WTC11 (cell line): ENCODE data around the gene CD79B. TPM values are rescaled to one million over a fixed set of nuclear protein-coding genes. Genes with fewer than 3 reads are reported as not detected.

Experiments used
- ATAC-seq: fragments of 200-7000 bp; cut with Tn5 transposase; 2 replicates; pipeline ENCODE4 v1.10.0; 2021; ENCODE audit warnings: mild to moderate bottlenecking, moderate library complexity
- CTCF ChIA-PET: fragments of 300-600 bp; sonication (Branson Sonifier 250); formaldehyde crosslinking; loops from one replicate; lab custom pipeline; 2021; ENCODE audit warnings: antibody characterized with exemption; lab: Charles Lee
- POLR2A ChIA-PET: fragments of 350-600 bp; sonication (Branson Sonifier 250); formaldehyde crosslinking; loops from one replicate; lab custom pipeline; 2021; ENCODE audit warnings: antibody characterized with exemption; lab: Charles Lee
- DNase-seq: peaks from one replicate; pipeline ENCODE4 v3.0.0; 2021; ENCODE audit warnings: low spot score
- H3K27ac Mint-ChIP-seq: 2 replicates; pipeline ENCODE4 v1.8.0; 2021; ENCODE audit warnings: mixed read lengths
- H3K27me3 Mint-ChIP-seq: 2 replicates; pipeline ENCODE4 v1.8.0; 2021; ENCODE audit warnings: low read depth, mild to moderate bottlenecking, moderate library complexity, mixed read lengths
- H3K36me3 Mint-ChIP-seq: 2 replicates; pipeline ENCODE4 v1.8.0; 2021; ENCODE audit warnings: mixed read lengths
- H3K4me1 Mint-ChIP-seq: 2 replicates; pipeline ENCODE4 v1.8.0; 2022; ENCODE audit warnings: mixed read lengths
- H3K4me3 Mint-ChIP-seq: 2 replicates; pipeline ENCODE4 v1.8.0; 2021; ENCODE audit warnings: mild to moderate bottlenecking, moderate library complexity, mixed read lengths
- H3K9me3 Mint-ChIP-seq: 2 replicates; pipeline ENCODE4 v1.8.0; 2021; ENCODE audit warnings: mixed read lengths
- AR ChIP-seq: fragments of 250-450 bp; sonication (Bioruptor Pico); IDR thresholded peaks from 2 replicates; pipeline ENCODE4 v1.9.0; 2021; ENCODE audit warnings: mild to moderate bottlenecking
- ATF1 ChIP-seq: sonication (generic); formaldehyde crosslinking; IDR thresholded peaks from 2 replicates; pipeline ENCODE4 v1.8.1; 2023; ENCODE audit warnings: mild to moderate bottlenecking, moderate library complexity, missing genetic modification reagents
- CREM ChIP-seq: sonication (generic); formaldehyde crosslinking; IDR thresholded peaks from 2 replicates; pipeline ENCODE4 v1.8.1; 2022; ENCODE audit warnings: mild to moderate bottlenecking, missing genetic modification reagents, moderate library complexity
- E2F4 ChIP-seq: sonication (generic); formaldehyde crosslinking; IDR thresholded peaks from 2 replicates; pipeline ENCODE4 v1.8.1; 2022; ENCODE audit warnings: low read depth, mild to moderate bottlenecking, moderate library complexity, missing genetic modification reagents, borderline replicate concordance
- EMX1 ChIP-seq: fragments of 250-450 bp; sonication (Bioruptor Pico); IDR thresholded peaks from 2 replicates; pipeline ENCODE4 v1.8.0; 2021; ENCODE audit warnings: mild to moderate bottlenecking
- ETV6 ChIP-seq: sonication (generic); formaldehyde crosslinking; IDR thresholded peaks from 2 replicates; pipeline ENCODE4 v1.8.1; 2022; ENCODE audit warnings: mild to moderate bottlenecking, missing genetic modification reagents
- GRHL2 ChIP-seq: fragments of 250-450 bp; sonication (Bioruptor Pico); IDR thresholded peaks from 2 replicates; pipeline ENCODE4 v1.8.0; 2022; ENCODE audit warnings: mild to moderate bottlenecking, moderate library complexity; ENCODE audit not compliant: insufficient replicate concordance, severe bottlenecking
- GTF2I ChIP-seq: fragments of 250-450 bp; sonication (Bioruptor Pico); conservative IDR thresholded peaks from 2 replicates; pipeline ENCODE4 v1.4.0; 2021; ENCODE audit warnings: mild to moderate bottlenecking
- JUN ChIP-seq: sonication (generic); formaldehyde crosslinking; IDR thresholded peaks from 2 replicates; pipeline ENCODE4 v1.8.0; 2023; ENCODE audit warnings: mild to moderate bottlenecking, missing genetic modification reagents
- MXD4 ChIP-seq: fragments of 250-450 bp; sonication (Bioruptor Pico); IDR thresholded peaks from 2 replicates; pipeline ENCODE4 v1.8.0; 2021; ENCODE audit warnings: mild to moderate bottlenecking, moderate library complexity, borderline replicate concordance
- NFATC4 ChIP-seq: fragments of 250-450 bp; sonication (Bioruptor Pico); IDR thresholded peaks from 2 replicates; pipeline ENCODE4 v1.9.0; 2021; ENCODE audit warnings: mild to moderate bottlenecking
- NFYB ChIP-seq: sonication (generic); formaldehyde crosslinking; conservative IDR thresholded peaks from 2 replicates; pipeline ENCODE4 v1.8.0; 2022; ENCODE audit warnings: low read depth, missing genetic modification reagents
- USF1 ChIP-seq: sonication (generic); formaldehyde crosslinking; IDR thresholded peaks from 2 replicates; pipeline ENCODE4 v1.8.0; 2022; ENCODE audit warnings: mild to moderate bottlenecking, missing genetic modification reagents
- ZBTB43 ChIP-seq: sonication (generic); formaldehyde crosslinking; IDR thresholded peaks from 2 replicates; pipeline ENCODE4 v1.8.1; 2023; ENCODE audit warnings: mild to moderate bottlenecking, missing genetic modification reagents
- ZNF281 ChIP-seq: sonication (generic); formaldehyde crosslinking; IDR thresholded peaks from 2 replicates; pipeline ENCODE4 v1.8.0; 2023; ENCODE audit warnings: mild to moderate bottlenecking, missing genetic modification reagents
- ZNF423 ChIP-seq: fragments of 250-450 bp; sonication (Bioruptor Pico); IDR thresholded peaks from 2 replicates; pipeline ENCODE4 v2.1.2; 2022; ENCODE audit warnings: mild to moderate bottlenecking, moderate library complexity
- ZNF425 ChIP-seq: fragments of 250-450 bp; sonication (Bioruptor Pico); conservative IDR thresholded peaks from 2 replicates; pipeline ENCODE4 v1.9.0; 2021; ENCODE audit warnings: mild to moderate bottlenecking
- total RNA-seq: library from RNA; stranded (reverse); gene quantifications from 3 replicates; pipeline ENCODE4 v1.2.3, GENCODE V29; 2021

The CD79B gene
- total RNA-seq, 1 experiment from 2014 or later, result 3.0 TPM

- Mint-ChIP-seq H3K27me3 (no peaks in the 10 kb centered on the region; the same call in 1 of the 2 replicates), H3K36me3 (no peaks in the 10 kb centered on the region), H3K27ac (no peak overlapping the region), H3K9me3 (no peaks in the 10 kb centered on the region)
- ChIA-PET POLR2A (no interaction called here), CTCF (interaction anchor here (0.8 to 1.6 kb wide), 2 partner anchors 54 to 55 kb away, joined by 3 to 4 read pairs; no protein-coding TSS in a partner anchor)
- TF ChIP-seq GRHL2 (CRISPR knock-in tag) (no peak), NFYB (CRISPR knock-in tag) (no peak), ZNF281 (CRISPR knock-in tag) (no peak), GTF2I (CRISPR knock-in tag) (no peak), MXD4 (CRISPR knock-in tag) (no peak), E2F4 (CRISPR knock-in tag) (no peak), ZNF425 (CRISPR knock-in tag) (no peak), ETV6 (no peak), ATF1 (CRISPR knock-in tag) (no peak), ZBTB43 (no peak), JUN (CRISPR knock-in tag) (no peak), EMX1 (CRISPR knock-in tag) (no peak), NFATC4 (CRISPR knock-in tag) (no peak), CREM (CRISPR knock-in tag) (no peak)
- TF ChIP-seq, all 79 proteins: peak for 0
- ATAC-seq (no peak), DNase-seq (no peak)
- Mint-ChIP-seq H3K4me1 (0 out of 2 replicates have a peak, but pooled peaks cover 5% of the 10 kb centered on the region), H3K4me3 (no peak overlapping the region)
These were observed 41.1 kb upstream of the CD79B start for GRCh38 chr17:63973247-63973646.

GRCh38 chr17:63972796-63973195, 40.7 kb upstream of the CD79B start, which contains the start of gene SCN4A:
TSS of gene SCN4A (minus strand) at chr17:63972918. CDS start at chr17:63972841, 77 bp downstream.
- CTCF ChIA-PET, result interaction anchor here (1.6 kb wide), 1 partner anchor 54 kb away, joined by 4 read pairs; no protein-coding TSS in a partner anchor
- no peak within 1 kb of the TSS for H3K27ac Mint-ChIP-seq

GRCh38 chr17:63969278-63969677, 37.1 kb upstream of the CD79B start:
- ChIA-PET POLR2A (no interaction called here), CTCF (interaction anchor here (1.5 to 2.9 kb wide), 5 partner anchors 19 to 58 kb away, joined by 3 to 11 read pairs (median 8); partner anchors contain the start of gene GH1)
- Mint-ChIP-seq H3K4me3 (no peak overlapping the region), H3K36me3 (no peaks in the 10 kb centered on the region), H3K27me3 (no peaks in the 10 kb centered on the region; the same call in 1 of the 2 replicates), H3K9me3 (no peaks in the 10 kb centered on the region), H3K27ac (no peak overlapping the region), H3K4me1 (0 out of 2 replicates have a peak, but pooled peaks cover 1% of the 10 kb centered on the region)
- ATAC-seq, result no peak
- TF ChIP-seq USF1 (no peak), AR (CRISPR knock-in tag) (no peak)
- no peak for DNase-seq

More at GRCh38 chr17:63972796-63973195, 40.7 kb upstream of the CD79B start, which contains the start of gene SCN4A:
- Mint-ChIP-seq H3K9me3 (no peaks in the 10 kb centered on the region), H3K27me3 (no peaks in the 10 kb centered on the region; the same call in 1 of the 2 replicates)
- TF ChIP-seq ZNF423 (CRISPR knock-in tag), result no peak
- TF ChIP-seq, all 79 proteins: peak for 0
- H3K36me3 Mint-ChIP-seq, result no peaks in the 10 kb centered on the region
- no peak within 1 kb of the TSS for H3K4me3 Mint-ChIP-seq
- H3K4me1 Mint-ChIP-seq, result 0 out of 2 replicates have a peak, but pooled peaks cover 5% of the 10 kb centered on the region
- POLR2A ChIA-PET, result no interaction called here
- DNase-seq, result no peak
- ATAC-seq, result no peak
